GM12878 (cell line): ENCODE measurements around the gene AHCYL2. TPM values are rescaled to one million over a fixed set of nuclear protein-coding genes. Genes with fewer than 3 reads are reported as not detected.

ENCODE experiments used
- ATAC-seq: fragments of 200-7000 bp; cut with Tn5 transposase; 3 replicates; pipeline ENCODE4 v1.9.1; 2020; ENCODE audit warnings: mild to moderate bottlenecking, moderate library complexity
- BruUV-seq: library from RNA; stranded (reverse); fragments of 400-500 nt; replicated peaks from 2 replicates; lab custom pipeline; 2021; lab: Mats Ljungman, UMichigan
- CTCF ChIA-PET: fragments of 300-600 bp; sonication (Branson Sonifier 250); formaldehyde crosslinking; extraction: SDS; loops from one replicate; lab custom pipeline; 2021; ENCODE audit warnings: inconsistent platforms; lab: Yijun Ruan, JAX
- POLR2A ChIA-PET: fragments of 350-600 bp; formaldehyde crosslinking; extraction: SDS; loops from one replicate; lab custom pipeline; 2021; ENCODE audit warnings: inconsistent platforms; lab: Charles Lee
- RAD21 ChIA-PET: fragments of 300-600 bp; sonication (Branson Sonifier 250); formaldehyde crosslinking; loops from one replicate; lab custom pipeline; 2023; ENCODE audit warnings: antibody characterized with exemption; ENCODE audit not compliant: unreplicated experiment; lab: Charles Lee
- SMC1A ChIA-PET: fragments of 300-600 bp; sonication (Branson Sonifier 250); formaldehyde crosslinking; loops from one replicate; lab custom pipeline; 2023; ENCODE audit not compliant: unreplicated experiment, uncharacterized antibody; lab: Charles Lee
- DNase-seq: peaks from one replicate; pipeline ENCODE4 v3.0.0-alpha.2; 2011; ENCODE audit warnings: low read depth, low spot score
- FAIRE-seq: peaks from 3 replicates; lab custom pipeline; 2011; peaks lifted over from hg19 to GRCh38; lab: Jason Lieb, UNC
- H2AFZ ChIP-seq: 2 replicates; pipeline ENCODE4 v1.6.0; 2011; ENCODE audit warnings: low read depth, low read length, control low read depth; ENCODE audit not compliant: control insufficient read depth
- H3K27ac ChIP-seq: 2 replicates; pipeline ENCODE4 v1.5.1; 2011; ENCODE audit warnings: control low read depth; ENCODE audit not compliant: control insufficient read depth, insufficient read depth
- H3K27me3 ChIP-seq, 2 experiments: replicated peaks in 1 of 2; 2 replicates each; pipeline versions ENCODE4 v1.6.0 to v1.6.1; 2011; ENCODE audit warnings: low read length in 1 of 2; ENCODE audit not compliant: control insufficient read depth in 2 of 2, insufficient read depth in 2 of 2
- H3K36me3 ChIP-seq, 2 experiments: 2 replicates each; pipeline ENCODE4 v1.5.1; 2011; ENCODE audit warnings: low read length in 1 of 2; ENCODE audit not compliant: control insufficient read depth in 2 of 2, insufficient read depth in 2 of 2
- H3K4me1 ChIP-seq: 2 replicates; pipeline ENCODE4 v1.6.1; 2011; ENCODE audit warnings: mild to moderate bottlenecking, low read length, moderate library complexity, mixed read lengths; ENCODE audit not compliant: control insufficient read depth, insufficient read depth
- H3K4me2 ChIP-seq: 2 replicates; pipeline ENCODE4 v1.6.0; 2011; ENCODE audit warnings: control low read depth; ENCODE audit not compliant: control insufficient read depth, insufficient read depth
- H3K4me3 ChIP-seq: fragments of 200-600 bp; sonication (generic); 2 replicates; pipeline ENCODE4 v1.5.1; 2016
- H3K79me2 ChIP-seq: 2 replicates; pipeline ENCODE4 v1.6.0; 2011; ENCODE audit warnings: low read length; ENCODE audit not compliant: control insufficient read depth, insufficient read depth
- H3K9ac ChIP-seq: 2 replicates; pipeline ENCODE4 v1.8.0; 2011; ENCODE audit warnings: low read length, control low read depth, mixed read lengths; ENCODE audit not compliant: control insufficient read depth, insufficient read depth
- H3K9me3 ChIP-seq: replicated peaks from 3 replicates; pipeline ENCODE4 v1.5.1; 2011; ENCODE audit warnings: mild to moderate bottlenecking, low read length; ENCODE audit not compliant: control insufficient read depth, insufficient read depth
- H4K20me1 ChIP-seq: 2 replicates; pipeline ENCODE4 v1.6.0; 2011; ENCODE audit not compliant: control insufficient read depth, insufficient read depth
- ASH2L ChIP-seq: fragments of 300-600, 200-600 bp; sonication (generic); IDR thresholded peaks from 2 replicates; pipeline ENCODE4 v1.6.1; 2017; ENCODE audit warnings: low read depth, mild to moderate bottlenecking, borderline replicate concordance
- ELK1 ChIP-seq: IDR thresholded peaks from 2 replicates; pipeline ENCODE4 v1.6.1; 2012; ENCODE audit warnings: low read depth, low read length, improper control_type of control experiment
- GABPA ChIP-seq: IDR thresholded peaks from 2 replicates; pipeline ENCODE4 v1.6.1; 2014; ENCODE audit warnings: antibody characterized with exemption, low read depth, mild to moderate bottlenecking, inconsistent platforms
- MEF2B ChIP-seq: fragments of 450-650 bp; IDR thresholded peaks from 2 replicates; pipeline ENCODE4 v1.6.1; 2018; ENCODE audit warnings: mild to moderate bottlenecking, moderate library complexity; ENCODE audit not compliant: partially characterized antibody, poor library complexity, severe bottlenecking
- MLLT1 ChIP-seq: fragments of 450-650 bp; IDR thresholded peaks from 2 replicates; pipeline ENCODE4 v1.6.1; 2016; ENCODE audit warnings: mild to moderate bottlenecking
- NR2C1 ChIP-seq: fragments of 450-650 bp; IDR thresholded peaks from 2 replicates; pipeline ENCODE4 v1.6.1; 2017; ENCODE audit warnings: antibody characterized with exemption, mild to moderate bottlenecking, moderate library complexity
- NRF1 ChIP-seq: conservative IDR thresholded peaks from 2 replicates; pipeline ENCODE4 v1.6.1; 2011; ENCODE audit warnings: mild to moderate bottlenecking, low read depth, low read length, improper control_type of control experiment
- POLR2A ChIP-seq: IDR thresholded peaks from 2 replicates; pipeline ENCODE4 v1.6.1; 2011; ENCODE audit warnings: low read depth, mild to moderate bottlenecking, low read length
- POU2F2 ChIP-seq: IDR thresholded peaks from 3 replicates; pipeline ENCODE4 v1.6.1; 2011; ENCODE audit warnings: low read depth, mild to moderate bottlenecking, low read length, borderline replicate concordance
- RCOR1 ChIP-seq: conservative IDR thresholded peaks from 2 replicates; pipeline ENCODE4 v1.6.1; 2012; ENCODE audit warnings: low read depth, low read length, improper control_type of control experiment
- TCF7 ChIP-seq: IDR thresholded peaks from 2 replicates; pipeline ENCODE4 v1.6.1; 2014; ENCODE audit warnings: antibody characterized with exemption, borderline replicate concordance
- USF1 ChIP-seq: IDR thresholded peaks from 2 replicates; pipeline ENCODE4 v1.6.1; 2011; ENCODE audit warnings: borderline replicate concordance, low read depth, mild to moderate bottlenecking, moderate library complexity, mixed read lengths, low read length; ENCODE audit not compliant: insufficient read depth; ENCODE audit errors: extremely low read length
- ZNF207 ChIP-seq: fragments of 450-650 bp; IDR thresholded peaks from 2 replicates; pipeline ENCODE4 v1.6.1; 2014; ENCODE audit warnings: antibody characterized with exemption, mild to moderate bottlenecking, borderline replicate concordance
- ZNF217 ChIP-seq: fragments of 450-650 bp; IDR thresholded peaks from 2 replicates; pipeline ENCODE4 v1.6.1; 2017; ENCODE audit warnings: antibody characterized with exemption, mild to moderate bottlenecking
- ZZZ3 ChIP-seq: IDR thresholded peaks from 2 replicates; pipeline ENCODE4 v1.6.1; 2011; ENCODE audit warnings: low read depth; ENCODE audit not compliant: control insufficient read depth, insufficient read length
- in situ Hi-C: fragments of 300-500 bp; cut with MboI; formaldehyde crosslinking; loops from 9 replicates; pipeline ENCODE4 v1.14.3; 2018; ENCODE audit warnings: mixed read lengths
- intact Hi-C: fragments of 100-400 bp; cut with micrococcal nuclease; formaldehyde crosslinking; loops from one replicate; pipeline ENCODE4 v1.14.2; 2022; ENCODE audit not compliant: unreplicated experiment
- polyA plus RNA-seq, 11 experiments: library from polyadenylated mRNA; depleted of rRNA in 4 of 11; unstranded in 6 of 11; stranded (reverse) in 5 of 11; fragments of >200 nt; fragmentation: Nextera tagmentation in 4 of 11; fragmentation: Illumina TruSeq in 1 of 11; extraction: Ambion mirVana in 4 of 11; extraction: Trizol in 1 of 11; gene quantifications; 1 replicate in 1 of 11; 2 replicates in 10 of 11; pipeline versions ENCODE4 v1.2.1 to v1.2.3, GENCODE V29; 2011 to 2016; ENCODE audit warnings: inconsistent platforms in 2 of 11, missing spikeins in 2 of 11, low read depth in 1 of 11
- total RNA-seq, 4 experiments: library from RNA; depleted of rRNA in 3 of 4; stranded (reverse); fragments of >200 nt in 3 of 4; fragmentation: Illumina TruSeq in 1 of 4; extraction: Trizol in 1 of 4; gene quantifications; 2 replicates each; pipeline versions ENCODE4 v1.2.1 to v1.2.3, GENCODE V29; 2013 to 2021
- TF ChIP-seq, protein P1 (sequence below): fragments of 450-650 bp; IDR thresholded peaks from 2 replicates; pipeline ENCODE4 v1.6.1; 2016; ENCODE audit warnings: mild to moderate bottlenecking
- TF ChIP-seq, protein P2 (sequence below): IDR thresholded peaks from 2 replicates; pipeline ENCODE4 v1.6.1; 2011; ENCODE audit warnings: low read depth, low read length, improper control_type of control experiment, borderline replicate concordance

AHCYL2 gene
- total and polyA plus RNA-seq, 10 of the 15 experiments (the other 5 are each of a cell fraction or from before 2014, with no cell fraction given) = 1.7 to 29.1 (median 5.4) TPM

GRCh38 chr7:129450295-129450694, 225.5 kb downstream of the AHCYL2 start:
- FAIRE-seq = no peak
- TF ChIP-seq POU2F2 (no peak), POLR2A (no peak), NRF1 (no peak), TCF7 (no peak), ASH2L (no peak), USF1 (no peak), ZZZ3 (no peak), ZNF207 (no peak), MEF2B (no peak), ELK1 (no peak), GABPA (no peak), RCOR1 (no peak), MLLT1 (no peak), NR2C1 (no peak), ZNF217 (no peak)
- TF ChIP-seq, protein P1, sequence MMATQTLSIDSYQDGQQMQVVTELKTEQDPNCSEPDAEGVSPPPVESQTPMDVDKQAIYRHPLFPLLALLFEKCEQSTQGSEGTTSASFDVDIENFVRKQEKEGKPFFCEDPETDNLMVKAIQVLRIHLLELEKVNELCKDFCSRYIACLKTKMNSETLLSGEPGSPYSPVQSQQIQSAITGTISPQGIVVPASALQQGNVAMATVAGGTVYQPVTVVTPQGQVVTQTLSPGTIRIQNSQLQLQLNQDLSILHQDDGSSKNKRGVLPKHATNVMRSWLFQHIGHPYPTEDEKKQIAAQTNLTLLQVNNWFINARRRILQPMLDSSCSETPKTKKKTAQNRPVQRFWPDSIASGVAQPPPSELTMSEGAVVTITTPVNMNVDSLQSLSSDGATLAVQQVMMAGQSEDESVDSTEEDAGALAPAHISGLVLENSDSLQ = no peak
- TF ChIP-seq, protein P2, sequence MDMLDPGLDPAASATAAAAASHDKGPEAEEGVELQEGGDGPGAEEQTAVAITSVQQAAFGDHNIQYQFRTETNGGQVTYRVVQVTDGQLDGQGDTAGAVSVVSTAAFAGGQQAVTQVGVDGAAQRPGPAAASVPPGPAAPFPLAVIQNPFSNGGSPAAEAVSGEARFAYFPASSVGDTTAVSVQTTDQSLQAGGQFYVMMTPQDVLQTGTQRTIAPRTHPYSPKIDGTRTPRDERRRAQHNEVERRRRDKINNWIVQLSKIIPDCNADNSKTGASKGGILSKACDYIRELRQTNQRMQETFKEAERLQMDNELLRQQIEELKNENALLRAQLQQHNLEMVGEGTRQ = no peak
- CTCF ChIA-PET = interaction anchor here (0.9 to 1.3 kb wide), 2 partner anchors 49 to 82 kb away, joined by 3 to 4 read pairs; no protein-coding TSS in a partner anchor

More at GRCh38 chr7:129450295-129450694, 225.5 kb downstream of the AHCYL2 start:
- Histone ChIP-seq H3K4me2 (no peak overlapping the region), H3K79me2 (no peaks in the 10 kb centered on the region), H2AFZ (no peak overlapping the region), H3K9me3 (peaks cover 4% of the 10 kb centered on the region; the same call in 1 of the 3 replicates), H3K36me3 (no peaks in the 10 kb centered on the region), H4K20me1 (no peaks in the 10 kb centered on the region), H3K4me1 (no peaks in the 10 kb centered on the region), H3K9ac (no peak overlapping the region), H3K27me3 (no peaks in the 10 kb centered on the region), H3K27ac (no peak overlapping the region), H3K4me3 (no peak overlapping the region)
- ATAC-seq (no peak), DNase-seq (no peak)
- in situ Hi-C loops (no loop called here), intact Hi-C loops (no loop called here)
- RAD21 ChIA-PET = interaction anchor here (1.1 kb wide), 1 partner anchor 83 kb away, joined by 3 read pairs; no protein-coding TSS in a partner anchor
- SMC1A ChIA-PET = interaction anchor here (1.7 kb wide), 1 partner anchor 16 kb away, joined by 5 read pairs; the partner anchor contains the start of gene STRIP2
- POLR2A ChIA-PET = no interaction called here
- BruUV-seq = no TSS peak
